GM18909 (cell line): Measurements from ENCODE around the gene OR12D3.
"Not testable (repeated sequence)": the region's sequence is repeated elsewhere in the genome, so short reads cannot be mapped to it uniquely, and the experiment has no call there.

Source experiments
- ATAC-seq: cut with Tn5 transposase; IDR thresholded peaks from one replicate; pipeline ENCODE4 v1.9.1; 2021; ENCODE audit warnings: mild to moderate bottlenecking; ENCODE audit not compliant: unreplicated experiment, poor library complexity

The OR12D3 gene, protein sequence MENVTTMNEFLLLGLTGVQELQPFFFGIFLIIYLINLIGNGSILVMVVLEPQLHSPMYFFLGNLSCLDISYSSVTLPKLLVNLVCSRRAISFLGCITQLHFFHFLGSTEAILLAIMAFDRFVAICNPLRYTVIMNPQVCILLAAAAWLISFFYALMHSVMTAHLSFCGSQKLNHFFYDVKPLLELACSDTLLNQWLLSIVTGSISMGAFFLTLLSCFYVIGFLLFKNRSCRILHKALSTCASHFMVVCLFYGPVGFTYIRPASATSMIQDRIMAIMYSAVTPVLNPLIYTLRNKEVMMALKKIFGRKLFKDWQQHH

DNA sequence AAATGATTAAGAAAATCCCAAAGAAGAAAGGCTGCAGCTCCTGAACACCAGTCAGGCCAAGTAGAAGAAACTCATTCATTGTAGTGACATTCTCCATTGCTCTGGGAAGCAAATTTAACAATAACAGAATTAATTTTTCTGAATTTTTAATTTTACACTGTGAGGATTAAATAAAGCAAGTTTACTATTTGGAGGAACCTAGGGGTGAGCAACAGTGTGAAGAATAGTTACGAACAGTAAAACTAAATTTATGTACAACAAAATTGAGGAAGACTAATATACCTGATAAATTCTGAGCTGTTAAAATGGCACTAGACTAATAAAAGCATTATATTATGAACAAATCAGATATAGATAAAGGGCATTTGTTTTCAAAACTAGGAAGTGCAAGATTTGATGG is at the start of gene OR12D3:
Gene OR12D3, minus strand, starts transcription at position 101 of the 400 bp plus-strand sequence. Its CDS starts 4 bp downstream, at position 97.
- ATAC-seq = no peak

DNA sequence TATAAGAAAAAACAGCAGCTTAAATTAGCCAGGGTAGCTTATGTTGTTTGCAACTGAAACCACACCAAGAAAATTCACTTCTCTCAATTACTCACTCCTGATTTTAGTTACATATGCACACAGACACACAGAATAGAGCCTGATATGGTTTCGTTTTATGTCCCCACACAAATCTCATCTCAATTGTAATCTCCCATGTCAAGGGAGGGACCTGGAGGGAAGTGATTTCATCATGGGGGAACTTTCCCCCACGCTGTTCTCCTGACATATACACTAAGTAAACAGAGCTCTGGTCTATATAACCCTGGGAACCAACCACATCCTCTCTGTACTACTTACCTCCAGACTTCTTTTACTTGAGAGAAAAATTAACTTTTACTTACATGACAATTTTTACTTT is 49.5 kb upstream of the OR12D3 start:
- ATAC-seq = no peak

DNA sequence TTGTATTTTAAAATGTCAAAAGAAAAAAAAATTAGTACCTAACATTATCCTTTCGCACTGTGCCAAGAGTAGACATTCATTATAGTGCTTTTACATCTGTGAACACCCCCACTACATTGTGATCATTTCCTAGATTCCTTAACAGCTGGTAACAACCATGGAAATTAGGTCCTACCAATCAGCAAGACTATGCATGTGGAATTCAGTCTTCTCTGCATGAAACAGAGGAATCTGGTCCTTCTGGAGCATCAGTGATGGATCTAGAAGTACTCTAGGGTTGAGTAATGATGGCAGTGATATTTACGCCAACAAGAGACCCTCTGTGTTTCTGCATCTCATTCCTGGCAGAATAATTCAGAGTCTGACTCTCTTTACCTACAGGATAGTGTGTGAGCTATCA is 49.1 kb upstream of the OR12D3 start:
- ATAC-seq = no peak

DNA sequence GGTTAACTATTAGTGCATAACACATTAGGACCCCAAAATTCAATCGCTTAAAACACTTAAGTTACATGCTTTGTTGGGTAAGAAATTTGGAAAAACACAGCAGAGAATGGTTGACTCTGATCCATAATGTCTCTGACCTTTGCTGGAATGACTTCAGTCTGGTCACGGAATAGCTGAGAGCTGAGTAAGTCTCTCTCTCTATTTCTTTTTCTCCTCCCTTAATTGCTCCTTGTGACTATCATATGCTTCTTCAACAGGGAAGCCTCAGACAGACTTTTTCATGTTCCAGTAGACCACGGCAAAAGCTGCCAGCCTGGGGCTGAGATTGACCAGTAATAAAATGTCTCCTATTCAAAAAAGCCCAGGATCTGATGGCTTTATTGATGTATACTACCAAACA is 44.4 kb upstream of the OR12D3 start:
- no peak for ATAC-seq

DNA sequence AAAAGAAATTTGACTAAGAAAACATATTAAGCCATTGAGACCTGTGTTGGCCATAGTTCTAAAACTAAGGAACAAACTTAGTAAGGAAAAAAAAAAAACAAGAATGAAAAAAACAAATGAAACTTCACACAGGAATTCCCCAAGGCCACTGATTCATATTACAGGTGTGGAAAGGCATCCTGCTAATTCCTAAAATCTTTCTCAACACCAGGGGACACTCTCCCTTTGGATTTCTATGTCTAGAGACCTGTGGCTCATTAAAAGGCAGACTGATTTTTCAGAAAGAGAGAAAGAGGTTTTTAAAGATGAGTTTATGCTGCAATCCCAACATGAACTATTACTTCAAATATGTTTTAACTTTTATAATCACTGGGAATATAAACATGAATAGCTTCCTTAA is 39.5 kb upstream of the OR12D3 start, which contains the start of gene OR12D1:
Gene OR12D1, plus strand, starts transcription at position 341 of the 400 bp plus-strand sequence.
- ATAC-seq = no peak

DNA sequence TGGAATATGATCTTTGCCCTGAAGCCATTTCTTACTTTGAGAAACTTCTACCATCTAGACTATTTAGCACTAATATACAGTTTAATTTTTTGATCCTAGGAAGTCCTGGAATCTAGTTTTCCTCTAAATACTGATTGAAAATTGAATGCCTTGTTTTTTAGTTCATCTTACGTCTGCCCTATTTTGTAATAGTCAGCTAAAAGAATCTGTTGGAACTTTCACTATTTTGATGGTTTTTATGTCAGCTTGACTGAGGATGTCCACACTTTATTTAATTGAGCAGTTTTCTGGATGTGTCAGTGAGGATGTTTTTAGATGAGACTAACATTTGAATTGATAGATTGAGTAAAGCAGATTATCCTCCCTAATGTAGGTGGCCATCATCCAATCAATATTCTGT is 28.7 kb upstream of the OR12D3 start:
- no peak for ATAC-seq

DNA sequence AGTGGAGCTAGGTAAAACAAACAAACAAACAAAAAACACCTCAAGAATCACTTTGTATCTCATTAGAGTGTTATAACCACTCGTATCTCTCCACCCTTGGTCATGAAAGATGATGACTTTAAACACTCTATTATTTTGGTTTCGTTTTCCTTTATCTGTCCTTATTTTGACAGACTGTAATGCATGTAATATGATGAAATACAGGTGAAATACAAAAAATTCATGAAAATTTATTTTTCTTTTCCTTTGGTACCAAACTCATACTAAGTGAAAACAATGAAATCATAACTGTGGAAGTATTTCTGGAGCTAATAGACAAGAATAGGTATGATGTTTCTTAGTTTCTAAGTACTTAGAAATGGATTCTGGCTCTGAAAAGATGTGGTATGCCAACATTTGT is 24.4 kb upstream of the OR12D3 start:
- no peak for ATAC-seq

DNA sequence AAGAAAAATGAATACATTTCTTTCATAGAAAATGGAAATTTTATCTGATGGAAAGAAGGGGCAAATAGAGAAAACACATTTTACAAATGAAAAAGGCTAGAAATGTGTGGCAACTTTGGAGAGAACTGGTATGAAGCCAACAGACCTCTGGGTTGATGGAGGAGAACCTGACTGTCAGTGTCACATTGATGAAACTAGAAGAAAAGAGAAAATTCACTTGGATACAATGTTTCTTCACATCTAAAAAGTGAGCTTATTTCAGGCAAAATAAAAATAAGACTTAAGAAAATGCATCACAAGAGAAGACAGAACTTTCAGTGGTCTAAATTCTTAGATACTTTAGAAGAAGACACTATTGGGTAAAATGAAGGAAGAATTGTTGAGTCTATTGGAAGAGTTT is 20.2 kb upstream of the OR12D3 start, which contains the start of gene OR12D2:
Gene OR12D2, plus strand, starts transcription at position 301 of the 400 bp plus-strand sequence. CDS start 1,069 bp downstream, outside the sequence.
- no peak for ATAC-seq

DNA sequence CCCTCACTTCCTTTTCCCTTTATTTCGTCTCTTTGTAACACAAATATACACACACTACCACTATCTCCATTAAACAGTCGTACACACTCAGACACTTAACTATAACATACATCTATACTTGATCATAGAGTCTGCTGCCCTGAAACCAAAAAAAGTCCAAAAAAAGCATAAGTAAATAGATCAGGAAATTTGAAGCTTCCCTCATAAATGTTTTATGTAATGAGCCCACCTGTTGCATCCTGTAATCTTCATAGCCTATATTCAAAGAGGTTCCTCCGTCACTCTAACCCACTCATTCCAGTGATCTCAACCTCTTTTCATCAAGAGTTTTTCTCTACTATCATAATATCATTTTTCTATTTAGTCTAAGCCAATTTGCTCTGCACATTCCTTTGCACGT is 13.4 kb upstream of the OR12D3 start:
- no peak for ATAC-seq

DNA sequence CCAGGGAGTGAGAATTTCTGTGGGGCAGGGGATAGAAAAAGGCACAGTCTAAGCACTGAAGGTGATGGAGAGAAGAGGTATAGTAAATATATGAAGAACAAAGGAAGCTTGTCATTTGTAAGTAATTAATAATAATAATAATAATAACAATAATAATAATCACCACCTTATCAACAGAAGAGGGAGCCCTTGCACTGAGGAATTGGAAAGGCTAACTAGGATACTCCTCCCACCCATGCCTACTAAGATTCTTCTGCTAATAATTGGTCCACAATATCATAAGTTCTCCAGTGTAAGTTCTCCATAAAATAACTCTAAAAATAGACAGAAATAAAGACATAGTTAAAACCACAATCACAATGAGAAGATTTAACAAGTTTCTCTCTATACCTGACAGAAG is 912 bp upstream of the OR12D3 start:
- ATAC-seq = no peak

DNA sequence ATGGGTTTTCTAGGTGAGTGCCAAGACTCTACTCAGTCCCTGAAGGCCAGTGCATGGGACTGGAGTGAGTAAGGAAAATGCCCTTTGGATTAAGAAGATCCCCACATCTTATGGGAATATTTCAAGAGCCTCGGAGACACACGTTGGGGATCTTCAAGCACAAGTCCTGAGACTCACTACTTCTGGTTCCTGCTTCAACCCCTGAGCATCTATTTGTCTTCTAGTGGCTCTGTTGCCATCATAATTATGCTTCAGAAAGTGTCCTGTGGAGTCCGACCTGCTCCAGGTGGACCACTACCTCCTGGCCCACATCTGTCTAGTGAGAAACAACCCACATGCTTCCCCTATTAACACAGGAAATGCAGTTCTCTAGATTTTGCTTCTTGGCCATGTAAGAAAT is 6.3 kb downstream of the OR12D3 start, which contains the start of gene OR5V1:
Gene OR5V1, minus strand, starts transcription at position 101 of the 400 bp plus-strand sequence. CDS start 12,670 bp downstream, outside the sequence.
- ATAC-seq = no peak

DNA sequence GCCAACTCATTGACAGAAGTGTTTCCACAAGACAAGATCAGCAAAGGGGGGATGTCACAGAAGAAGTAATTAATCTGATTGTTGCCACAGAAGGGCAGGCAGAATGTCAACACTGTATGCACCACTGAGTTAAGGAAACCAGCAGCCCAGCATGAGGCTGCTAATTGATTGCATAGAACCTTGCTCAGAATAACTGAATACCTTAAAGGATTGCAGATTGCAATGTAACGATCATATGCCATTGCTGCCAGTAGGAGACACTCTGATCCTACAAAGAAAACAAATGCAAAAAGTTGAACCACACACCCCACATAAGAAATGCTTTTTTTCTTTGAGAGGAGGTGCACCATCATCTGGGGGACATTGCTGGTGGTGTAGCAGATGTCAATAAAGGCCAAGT is 19.5 kb downstream of the OR12D3 start:
- ATAC-seq = no peak

DNA sequence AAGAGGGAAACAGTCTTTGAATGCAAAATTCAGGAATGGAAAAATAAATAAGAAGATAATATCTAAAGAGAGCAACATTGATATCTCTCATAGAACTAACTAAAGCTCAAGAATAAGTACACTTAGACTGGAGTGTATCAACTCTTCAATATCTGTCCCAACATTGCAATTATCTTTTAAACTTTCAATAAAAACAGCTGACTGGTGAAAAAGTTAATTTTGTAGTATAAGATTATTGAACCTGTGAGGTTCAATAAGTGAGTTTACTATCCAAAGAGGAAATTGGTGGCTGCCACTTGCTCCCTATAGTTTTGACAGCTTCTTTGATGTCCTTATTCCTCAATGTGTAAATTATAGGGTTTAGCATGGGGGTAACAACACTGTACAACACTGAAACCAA is 20.1 kb downstream of the OR12D3 start:
- ATAC-seq = no peak

DNA sequence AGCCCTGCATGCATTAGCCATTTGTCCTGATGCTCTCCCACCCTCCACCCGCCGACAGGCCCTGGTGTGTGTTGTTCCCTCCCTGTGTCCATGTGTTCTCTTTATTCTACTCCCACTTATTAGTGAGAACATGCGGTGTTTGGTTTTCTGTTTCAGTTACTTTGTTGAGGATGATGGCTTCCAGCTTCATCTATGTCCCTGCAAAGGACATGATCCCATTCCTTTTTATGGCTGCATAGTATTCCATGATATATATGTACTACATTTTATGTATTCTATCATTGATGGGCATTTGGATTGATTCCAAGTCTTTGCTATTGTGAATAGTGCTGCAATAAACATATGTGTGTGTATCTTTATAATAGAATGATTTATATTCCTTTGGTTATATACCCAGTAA is 25.7 kb downstream of the OR12D3 start:
- not testable (repeated sequence) for ATAC-seq

DNA sequence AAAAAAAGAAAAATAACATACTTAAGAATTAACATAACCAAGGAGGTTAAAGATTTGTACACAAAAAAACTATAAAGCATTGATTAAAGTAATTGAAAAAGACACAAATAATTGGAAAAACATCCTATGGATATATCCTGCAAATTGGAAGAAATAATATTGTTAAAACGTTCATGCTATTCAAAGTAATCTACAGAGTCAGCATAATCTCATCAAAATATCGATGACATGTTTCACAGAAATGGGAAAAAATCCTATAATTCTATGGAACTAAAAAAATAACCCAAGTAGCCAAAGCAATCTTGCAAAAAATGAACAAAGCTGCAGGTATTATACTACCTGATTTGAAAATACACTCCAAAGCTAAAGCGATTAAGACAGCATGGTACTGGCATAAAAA is 29.7 kb downstream of the OR12D3 start:
- no peak for ATAC-seq

DNA sequence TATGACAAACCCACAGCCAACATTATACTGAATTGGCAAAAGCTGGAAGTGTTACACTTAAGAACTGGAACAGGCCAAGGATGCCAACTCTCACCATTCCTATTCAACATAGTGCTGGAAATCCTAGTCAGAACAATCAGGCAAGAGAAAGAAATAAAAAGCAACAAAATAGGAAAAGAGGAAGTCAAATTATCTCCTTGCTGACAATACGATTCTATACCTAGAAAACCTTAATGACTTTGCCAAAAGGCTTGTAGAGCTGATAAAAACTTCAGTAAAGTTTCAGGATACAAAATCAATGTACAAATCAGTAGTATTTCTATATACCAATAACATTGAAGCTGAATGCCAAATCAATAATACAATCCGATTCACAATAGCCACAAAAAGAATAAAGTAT is 38.8 kb downstream of the OR12D3 start:
- ATAC-seq = no peak

DNA sequence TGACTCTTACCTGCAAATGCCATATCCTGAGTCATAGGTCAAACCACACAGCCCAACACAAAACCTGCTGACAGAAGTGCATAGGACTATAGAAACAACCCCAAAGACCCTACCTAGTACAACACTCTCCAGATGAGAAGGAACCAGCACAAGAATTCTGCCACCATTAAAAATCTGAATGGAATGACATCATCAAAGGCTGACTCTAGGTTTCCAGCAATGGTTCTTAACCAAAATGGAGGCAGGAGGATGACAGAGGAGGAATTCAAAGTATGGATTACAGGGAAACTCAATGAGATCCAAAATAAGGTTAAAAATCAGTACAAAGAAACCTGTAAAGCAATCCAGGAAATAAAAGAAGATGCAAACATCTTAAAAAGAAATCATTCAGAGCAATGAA is 42.4 kb downstream of the OR12D3 start:
- ATAC-seq = no peak

DNA sequence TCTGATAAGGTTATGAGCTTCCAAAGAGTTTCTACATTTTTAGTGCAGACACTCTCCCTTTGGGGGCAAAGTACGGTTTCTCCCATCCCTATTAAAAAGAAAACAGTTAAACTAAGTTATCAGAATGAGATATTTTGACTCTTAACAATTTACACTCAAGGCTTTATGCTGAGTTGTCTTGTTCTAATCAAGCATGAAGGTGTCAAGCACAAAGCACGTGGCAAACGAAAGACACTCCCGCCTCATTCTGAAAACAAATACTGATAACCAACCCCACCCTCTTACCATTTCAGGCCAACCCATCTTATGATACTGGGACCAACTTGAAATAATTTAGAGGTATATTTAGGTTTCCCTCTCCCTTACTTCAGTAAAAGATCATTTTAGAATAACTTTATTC is 49.3 kb downstream of the OR12D3 start:
- no peak for ATAC-seq
